ENCODE measurements around the gene TSPOAP1.
A peak's percentile ranks its signal among the peaks of the same experiment; 100 is the strongest.

The TSPOAP1 gene

GRCh38 chr17:58281511-58282011 lies 47.0 kb downstream of the TSPOAP1 start:
- no peak for DNase-seq (ENCODE audit: low read depth, low spot score)
- no peak for TF ChIP-seq CTCF (IDR thresholded peaks at IDR 0.05; ENCODE audit: low read depth, low read length)
- in situ Hi-C loops (cut with HindIII; ENCODE audit: low sequenced_read_pairs) = no loop called here
- H3K4me3 ChIP-seq (ENCODE audit: low read depth, low read length) = no peak overlapping the region

- DNase-seq (ENCODE audit: low read depth, low spot score) = no peak
- no peak within 1 kb of the TSS for H3K4me3 ChIP-seq (ENCODE audit: low read depth, low read length)
- in situ Hi-C loops (cut with HindIII; ENCODE audit: low sequenced_read_pairs) = no loop called here
- no peak for TF ChIP-seq CTCF (IDR thresholded peaks at IDR 0.05; ENCODE audit: low read depth, low read length)
These were observed 47.9 kb downstream of the TSPOAP1 start, which contains the start of gene MPO for GRCh38 chr17:58280480-58281217. Gene MPO, minus strand, starts transcription at chr17:58280935. Its CDS starts 177 bp downstream, at chr17:58280758.

- H3K4me3 ChIP-seq (ENCODE audit: low read depth, low read length) = no peak overlapping the region
- no peak for TF ChIP-seq CTCF (IDR thresholded peaks at IDR 0.05; ENCODE audit: low read depth, low read length)
- DNase-seq (ENCODE audit: low read depth, low spot score) = no peak
- in situ Hi-C loops (cut with HindIII; ENCODE audit: low sequenced_read_pairs) = no loop called here
These were observed 48.7 kb downstream of the TSPOAP1 start for GRCh38 chr17:58279736-58280479.

- in situ Hi-C loops (cut with HindIII; ENCODE audit: low sequenced_read_pairs) = no loop called here
- TF ChIP-seq CTCF (IDR thresholded peaks at IDR 0.05; ENCODE audit: low read depth, low read length) = no peak
- DNase-seq (ENCODE audit: low read depth, low spot score) = peak; percentile 1
- H3K4me3 ChIP-seq (ENCODE audit: low read depth, low read length) = no peak overlapping the region
These were observed 49.4 kb downstream of the TSPOAP1 start for GRCh38 chr17:58279016-58279711.

- no peak overlapping the region for H3K4me3 ChIP-seq (ENCODE audit: low read depth, low read length)
- DNase-seq (ENCODE audit: low read depth, low spot score) = no peak
- in situ Hi-C loops (cut with HindIII; ENCODE audit: low sequenced_read_pairs) = no loop called here
- TF ChIP-seq CTCF (IDR thresholded peaks at IDR 0.05; ENCODE audit: low read depth, low read length) = no peak
These were observed 50.0 kb downstream of the TSPOAP1 start for GRCh38 chr17:58278661-58279015.

- in situ Hi-C loops (cut with HindIII; ENCODE audit: low sequenced_read_pairs) = no loop called here
- DNase-seq (ENCODE audit: low read depth, low spot score) = no peak
- H3K4me3 ChIP-seq (ENCODE audit: low read depth, low read length) = no peak overlapping the region
- TF ChIP-seq CTCF (IDR thresholded peaks at IDR 0.05; ENCODE audit: low read depth, low read length) = no peak
These were observed 50.6 kb downstream of the TSPOAP1 start for GRCh38 chr17:58277802-58278595.

All from astrocyte of the spinal cord (primary cell).